AG04450 (cell line): ENCODE data around the gene GALNT1. TPM values are rescaled to one million over a fixed set of nuclear protein-coding genes. Genes with fewer than 3 reads are reported as not detected.

Source experiments
- CTCF ChIA-PET: fragments of 300-600, 350-600 bp; formaldehyde crosslinking; extraction: SDS; loops from one replicate; lab custom pipeline; 2022; ENCODE audit warnings: antibody characterized with exemption, inconsistent platforms; lab: Charles Lee
- POLR2A ChIA-PET: fragments of 350-600 bp; formaldehyde crosslinking; extraction: SDS; loops from one replicate; lab custom pipeline; 2021; ENCODE audit warnings: antibody characterized with exemption, inconsistent platforms; lab: Yijun Ruan, JAX
- DNase-seq: peaks from one replicate; pipeline ENCODE4 v3.0.0-alpha.2; 2011; ENCODE audit warnings: low read depth, low spot score
- H3K27ac ChIP-seq: one replicate; pipeline ENCODE4 v1.5.1; 2012; ENCODE audit warnings: low read depth, low read length, control low read depth
- H3K27me3 ChIP-seq: one replicate; pipeline ENCODE4 v1.6.0; 2012; ENCODE audit warnings: low read length; ENCODE audit not compliant: control insufficient read depth, insufficient read depth
- H3K4me3 ChIP-seq: 2 replicates; pipeline ENCODE4 v1.5.1; 2011; ENCODE audit warnings: mild to moderate bottlenecking, low read depth, low read length, control low read depth
- H3K9me3 ChIP-seq: 2 replicates; pipeline ENCODE4 v1.5.1; 2012; ENCODE audit warnings: low read length; ENCODE audit not compliant: control insufficient read depth, insufficient read depth
- CTCF ChIP-seq: IDR thresholded peaks from 2 replicates; pipeline ENCODE4 v1.5.1; 2011; ENCODE audit warnings: low read depth, low read length, control low read depth, inconsistent platforms
- polyA plus RNA-seq: library from polyadenylated mRNA; depleted of rRNA; stranded (reverse); fragments of >200 nt; gene quantifications from 2 replicates; pipeline ENCODE4 v1.2.3, GENCODE V29; 2011

GALNT1 gene
- polyA plus RNA-seq, 1 experiment: 69.5 TPM

- no peaks in the 10 kb centered on the region for H3K9me3 ChIP-seq
- no peak for DNase-seq
- no peak for TF ChIP-seq CTCF
- ChIA-PET CTCF (no interaction called here), POLR2A (no interaction called here)
- H3K4me3 ChIP-seq: no peak overlapping the region
- no peaks in the 10 kb centered on the region for H3K27me3 ChIP-seq
- no peak overlapping the region for H3K27ac ChIP-seq
These were observed 116.3 kb downstream of the GALNT1 start for GRCh38 chr18:35697869-35698268.

- no peak overlapping the region for H3K4me3 ChIP-seq
- no peak for DNase-seq
- H3K9me3 ChIP-seq: no peaks in the 10 kb centered on the region
- H3K27ac ChIP-seq: no peak overlapping the region
- H3K27me3 ChIP-seq: no peaks in the 10 kb centered on the region
- TF ChIP-seq CTCF: no peak
- ChIA-PET POLR2A (no interaction called here), CTCF (no interaction called here)
These were observed 121.6 kb downstream of the GALNT1 start for GRCh38 chr18:35703043-35703688.

GRCh38 chr18:35705988-35706387 is 124.4 kb downstream of the GALNT1 start:
- no peak overlapping the region for H3K4me3 ChIP-seq
- POLR2A ChIA-PET: no interaction called here
- no peaks in the 10 kb centered on the region for H3K27me3 ChIP-seq
- CTCF ChIA-PET: no interaction called here
- no peak for TF ChIP-seq CTCF
- H3K9me3 ChIP-seq: no peaks in the 10 kb centered on the region
- no peak overlapping the region for H3K27ac ChIP-seq
- DNase-seq: no peak

GRCh38 chr18:35707247-35707646 is 125.7 kb downstream of the GALNT1 start:
- no peak for DNase-seq
- CTCF ChIA-PET: no interaction called here
- POLR2A ChIA-PET: no interaction called here
- Histone ChIP-seq H3K27ac (no peak overlapping the region), H3K27me3 (no peaks in the 10 kb centered on the region), H3K4me3 (no peak overlapping the region), H3K9me3 (no peaks in the 10 kb centered on the region)
- no peak for TF ChIP-seq CTCF

- no peak for DNase-seq
- TF ChIP-seq CTCF: no peak
- Histone ChIP-seq H3K27me3 (no peaks in the 10 kb centered on the region), H3K4me3 (no peak overlapping the region), H3K27ac (no peak overlapping the region), H3K9me3 (no peaks in the 10 kb centered on the region)
- ChIA-PET CTCF (no interaction called here), POLR2A (no interaction called here)
These were observed 126.1 kb downstream of the GALNT1 start for GRCh38 chr18:35707674-35708073.
